Spleen (tissue), 11 donors: ENCODE measurements around the gene FBXL2. TPM values are rescaled to one million over a fixed set of nuclear protein-coding genes. Genes with fewer than 3 reads are reported as not detected.

ENCODE experiments used
- DNase-seq: peaks from one replicate; pipeline ENCODE4 v3.0.0-alpha.2; 2020
- H3K27ac ChIP-seq, 8 donors: fragments of 200-600 bp; sonication (generic) in 7 of 8; 1 replicate in 4 of 8; 2 replicates in 4 of 8; pipeline versions ENCODE4 v1.5.0 to v1.8.0; 2016 to 2021; ENCODE audit warnings: inconsistent platforms in 4 of 8, mild to moderate bottlenecking in 4 of 8, moderate library complexity in 1 of 8
- H3K27me3 ChIP-seq, 7 donors: fragments of 200-600 bp; sonication (generic) in 6 of 7; replicated peaks in 1 of 7; 1 replicate in 4 of 7; 2 replicates in 3 of 7; pipeline versions ENCODE4 v1.5.0 to v1.8.0; 2016 to 2021; ENCODE audit warnings: inconsistent platforms in 3 of 7, mild to moderate bottlenecking in 1 of 7
- H3K36me3 ChIP-seq, 6 donors: fragments of 200-600 bp; sonication (generic) in 5 of 6; 1 replicate in 4 of 6; 2 replicates in 2 of 6; pipeline versions ENCODE4 v1.5.0 to v1.8.0; 2016 to 2021; ENCODE audit warnings: inconsistent platforms in 2 of 6
- H3K4me1 ChIP-seq, 6 donors: fragments of 200-600 bp; sonication (generic) in 5 of 6; 1 replicate in 3 of 6; 2 replicates in 3 of 6; pipeline versions ENCODE4 v1.5.0 to v1.8.0; 2016 to 2021; ENCODE audit warnings: inconsistent platforms in 3 of 6
- H3K4me3 ChIP-seq, 8 donors: fragments of 200-600 bp; sonication (generic) in 7 of 8; 1 replicate in 4 of 8; 2 replicates in 4 of 8; pipeline versions ENCODE4 v1.5.0 to v1.8.0; 2016 to 2021; ENCODE audit warnings: inconsistent platforms in 4 of 8, mild to moderate bottlenecking in 4 of 8, moderate library complexity in 2 of 8
- H3K9me3 ChIP-seq, 8 donors: fragments of 200-600 bp; sonication (generic) in 7 of 8; 1 replicate in 4 of 8; 2 replicates in 4 of 8; pipeline versions ENCODE4 v1.5.0 to v1.8.0; 2016 to 2021; ENCODE audit warnings: inconsistent platforms in 4 of 8
- POLR2A ChIP-seq, 3 donors: fragments of 450-650 bp; IDR thresholded peaks; one replicate each; pipeline ENCODE4 v1.5.1; 2017; ENCODE audit warnings: antibody characterized with exemption in 3 of 3, mild to moderate bottlenecking in 1 of 3
- POLR2AphosphoS5 ChIP-seq, 3 donors: sonication (generic); formaldehyde crosslinking; IDR thresholded peaks; one replicate each; pipeline ENCODE4 v1.5.1; 2017; ENCODE audit warnings: antibody characterized with exemption in 3 of 3
- WGBS, 5 donors: extraction: QIAGEN DNeasy Blood & Tissue Kit in 3 of 5; methylation state at CpG; one replicate each; pipeline versions ENCODE4 v1.1.5 to v1.1.7; 2013 to 2018; 5-methylcytosine and 5-hydroxymethylcytosine counted together
- intact Hi-C: fragments of 100-400 bp; cut with DNase I; formaldehyde crosslinking; loops from one replicate; pipeline ENCODE4 v1.15.0; 2023; ENCODE audit warnings: low total_unique reads
- polyA plus RNA-seq, 3 donors: library from polyadenylated mRNA; stranded (reverse); fragments of 200-250 nt; gene quantifications; one replicate each; pipeline ENCODE4 v1.2.1, GENCODE V29; 2013
- total RNA-seq, 7 donors: library from RNA; depleted of rRNA in 3 of 7; stranded (reverse); fragments of >200 nt in 3 of 7; fragmentation: NEBNext Ultra II Directional in 4 of 7; extraction: Animal tissue kit (Norgen Biotek cat#: 25700) in 4 of 7; gene quantifications; one replicate each; pipeline versions ENCODE4 v1.1.0 to v1.2.1, GENCODE V29; 2016 to 2021
- TF ChIP-seq, protein P1 (sequence below), 11 experiments: fragments of 200-600 bp in 7 of 11; fragments of 450-650 bp in 4 of 11; sonication (generic) in 4 of 11; IDR thresholded peaks in 8 of 11; conservative IDR thresholded peaks in 3 of 11; 1 replicate in 7 of 11; 2 replicates in 4 of 11; pipeline versions ENCODE4 v1.4.0 to v1.8.0; 2016 to 2021; ENCODE audit warnings: antibody characterized with exemption in 11 of 11, inconsistent platforms in 4 of 11, mild to moderate bottlenecking in 1 of 11
- donor health status: healthy with polysubstance abuse.
- donor health status: DM: no; HTN: no; CAD: no; lungs with moderate emphysema.
- donor health status: DM: no; HTN: no; CAD: no.
- donor health status: Bipolar disorder and iron deficiency.
- donor health status: healthy.
- donor health status: DM: no; HTN: no; CAD: no.
- donor health status: DM: yes; HTN: yes; CAD: no.

The FBXL2 gene
- total and polyA plus RNA-seq, 10 donors, result 0.20 to 2.0 (median 1.1) TPM

DNA sequence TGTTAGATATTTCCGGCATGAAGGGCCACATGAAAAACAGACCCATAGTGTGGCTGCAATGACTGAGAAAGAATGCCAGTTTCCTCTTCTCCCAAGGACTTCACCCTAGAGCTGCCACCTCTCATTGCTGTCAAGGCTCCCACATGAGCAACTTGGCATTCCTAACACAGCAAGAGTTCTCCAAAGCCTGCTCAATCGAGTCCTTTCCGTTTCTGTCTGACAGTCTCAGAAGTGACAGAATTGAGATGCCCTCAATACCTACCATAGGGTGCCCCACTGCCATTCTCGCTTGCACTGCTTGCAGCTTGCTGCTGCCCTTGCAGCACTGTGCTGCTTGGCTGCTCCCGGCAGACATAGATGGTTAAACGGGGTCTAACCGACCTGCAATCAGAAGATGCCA, 118.7 kb downstream of the FBXL2 start:
- no peak for DNase-seq

DNA sequence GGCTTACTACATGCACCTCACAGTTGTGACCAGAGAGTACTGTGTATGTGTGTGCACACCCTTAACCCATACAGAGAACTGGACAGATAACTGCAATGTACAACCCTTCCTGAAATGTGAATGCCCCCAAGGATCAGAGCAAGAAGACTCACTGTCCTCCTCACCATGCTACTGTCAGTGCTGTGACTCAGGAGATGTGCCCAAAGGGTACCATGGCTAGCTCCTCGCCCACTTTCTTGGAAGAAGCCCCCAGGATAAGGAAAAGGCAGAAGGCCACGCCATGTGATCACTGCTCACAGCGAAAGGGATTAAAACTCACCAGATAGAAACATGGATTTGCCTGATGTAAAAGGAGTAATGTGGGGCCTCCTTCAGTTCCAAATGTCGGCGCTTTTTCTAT, 121.2 kb downstream of the FBXL2 start:
- peaks cover 13 to 100% (median 90%) of the 10 kb centered on the region in 6 donors for H3K36me3 ChIP-seq
- no peaks in the 10 kb centered on the region for H3K27me3 ChIP-seq
- no peak overlapping the region for H3K4me3 ChIP-seq
- no peak overlapping the region for H3K27ac ChIP-seq
- TF ChIP-seq, protein P1, sequence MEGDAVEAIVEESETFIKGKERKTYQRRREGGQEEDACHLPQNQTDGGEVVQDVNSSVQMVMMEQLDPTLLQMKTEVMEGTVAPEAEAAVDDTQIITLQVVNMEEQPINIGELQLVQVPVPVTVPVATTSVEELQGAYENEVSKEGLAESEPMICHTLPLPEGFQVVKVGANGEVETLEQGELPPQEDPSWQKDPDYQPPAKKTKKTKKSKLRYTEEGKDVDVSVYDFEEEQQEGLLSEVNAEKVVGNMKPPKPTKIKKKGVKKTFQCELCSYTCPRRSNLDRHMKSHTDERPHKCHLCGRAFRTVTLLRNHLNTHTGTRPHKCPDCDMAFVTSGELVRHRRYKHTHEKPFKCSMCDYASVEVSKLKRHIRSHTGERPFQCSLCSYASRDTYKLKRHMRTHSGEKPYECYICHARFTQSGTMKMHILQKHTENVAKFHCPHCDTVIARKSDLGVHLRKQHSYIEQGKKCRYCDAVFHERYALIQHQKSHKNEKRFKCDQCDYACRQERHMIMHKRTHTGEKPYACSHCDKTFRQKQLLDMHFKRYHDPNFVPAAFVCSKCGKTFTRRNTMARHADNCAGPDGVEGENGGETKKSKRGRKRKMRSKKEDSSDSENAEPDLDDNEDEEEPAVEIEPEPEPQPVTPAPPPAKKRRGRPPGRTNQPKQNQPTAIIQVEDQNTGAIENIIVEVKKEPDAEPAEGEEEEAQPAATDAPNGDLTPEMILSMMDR (IDR thresholded peaks at IDR 0.05 in 8 of 11, conservative IDR thresholded peaks at IDR 0.05 in 3 of 11), result no peak
- TF ChIP-seq POLR2A (IDR thresholded peaks at IDR 0.05) (no peak), POLR2AphosphoS5 (IDR thresholded peaks at IDR 0.05) (no peak)
- no peak for DNase-seq
- intact Hi-C loops, result no loop called here
- 96 to 98% (median 98%) methylated on average over 5 of the region's 5 CpGs for WGBS, 5 donors
- H3K9me3 ChIP-seq, result no peaks in the 10 kb centered on the region
- peaks cover 0 to 6% (median 0%) of the 10 kb centered on the region in 6 donors for H3K4me1 ChIP-seq

More for the DNA sequence above, 118.7 kb downstream of the FBXL2 start:
- WGBS, 5 donors, result 91 to 92% (median 91%) methylated on average over 7 of the region's 7 CpGs
- peaks cover 0 to under 1% (median 0%) of the 10 kb centered on the region in 6 donors for H3K4me1 ChIP-seq
- intact Hi-C loops, result no loop called here
- H3K27ac ChIP-seq, result no peak overlapping the region
- H3K27me3 ChIP-seq, result no peaks in the 10 kb centered on the region
- H3K9me3 ChIP-seq, result no peaks in the 10 kb centered on the region
- H3K4me3 ChIP-seq, result no peak overlapping the region
- H3K36me3 ChIP-seq, result peaks cover 8 to 100% (median 92%) of the 10 kb centered on the region in 6 donors
- TF ChIP-seq POLR2AphosphoS5 (IDR thresholded peaks at IDR 0.05) (peak in 1 of 3 donors; percentile 11), POLR2A (IDR thresholded peaks at IDR 0.05) (no peak)
- TF ChIP-seq, protein P1 (IDR thresholded peaks at IDR 0.05 in 8 of 11, conservative IDR thresholded peaks at IDR 0.05 in 3 of 11), result no peak

GRCh38 chr3:33401781-33402180, 124.5 kb downstream of the FBXL2 start:
- DNase-seq, result no peak
- intact Hi-C loops, result no loop called here
- no peaks in the 10 kb centered on the region for H3K27me3 ChIP-seq
- no peaks in the 10 kb centered on the region for H3K9me3 ChIP-seq
- H3K4me1 ChIP-seq, result peaks cover 0 to 6% (median 0%) of the 10 kb centered on the region in 6 donors
- no peak for TF ChIP-seq POLR2A (IDR thresholded peaks at IDR 0.05)
- TF ChIP-seq, protein P1 (IDR thresholded peaks at IDR 0.05 in 8 of 11, conservative IDR thresholded peaks at IDR 0.05 in 3 of 11), result no peak
- TF ChIP-seq POLR2AphosphoS5 (IDR thresholded peaks at IDR 0.05), result no peak
- peaks cover 13 to 100% (median 90%) of the 10 kb centered on the region in 6 donors for H3K36me3 ChIP-seq
- 74 to 91% (median 85%) methylated on average over 2 of the region's 2 CpGs for WGBS, 5 donors
- no peak overlapping the region for H3K4me3 ChIP-seq
- peak overlapping the region in 1 of 8 donors; percentile 22 for H3K27ac ChIP-seq

GRCh38 chr3:33402936-33403335, 125.7 kb downstream of the FBXL2 start:
- H3K27ac ChIP-seq, result no peak overlapping the region
- peaks cover 0 to 6% (median 0%) of the 10 kb centered on the region in 6 donors for H3K4me1 ChIP-seq
- intact Hi-C loops, result no loop called here
- H3K27me3 ChIP-seq, result no peaks in the 10 kb centered on the region
- no peak for DNase-seq
- TF ChIP-seq POLR2AphosphoS5 (IDR thresholded peaks at IDR 0.05) (no peak), POLR2A (IDR thresholded peaks at IDR 0.05) (no peak)
- TF ChIP-seq, protein P1 (IDR thresholded peaks at IDR 0.05 in 8 of 11, conservative IDR thresholded peaks at IDR 0.05 in 3 of 11), result no peak
- H3K4me3 ChIP-seq, result no peak overlapping the region
- peaks cover 13 to 100% (median 90%) of the 10 kb centered on the region in 6 donors for H3K36me3 ChIP-seq
- WGBS, 5 donors, result 97 to 100% (median 97%) methylated on average over 3 of the region's 3 CpGs
- H3K9me3 ChIP-seq, result no peaks in the 10 kb centered on the region
